Subcutaneous adipose tissue (tissue), 4 donors: ENCODE results near the gene ZFPM1. TPM values are rescaled to one million over a fixed set of nuclear protein-coding genes. Genes with fewer than 3 reads are reported as not detected.

ENCODE experiments used
- CTCF ChIP-seq: fragments of 450-650 bp; IDR thresholded peaks from one replicate; pipeline ENCODE4 v1.5.1; 2016; ENCODE audit warnings: low read depth, mild to moderate bottlenecking, control low read depth, antibody characterized with exemption, moderate library complexity
- total RNA-seq, 4 donors: library from RNA; depleted of rRNA; stranded (reverse); fragments of >200 nt; gene quantifications; one replicate each; pipeline ENCODE4 v1.1.0, GENCODE V29; 2016

Gene ZFPM1
- total RNA-seq, 4 donors from 2014 or later, result 0.17 to 0.57 (median 0.44) TPM; not detected in 1

DNA sequence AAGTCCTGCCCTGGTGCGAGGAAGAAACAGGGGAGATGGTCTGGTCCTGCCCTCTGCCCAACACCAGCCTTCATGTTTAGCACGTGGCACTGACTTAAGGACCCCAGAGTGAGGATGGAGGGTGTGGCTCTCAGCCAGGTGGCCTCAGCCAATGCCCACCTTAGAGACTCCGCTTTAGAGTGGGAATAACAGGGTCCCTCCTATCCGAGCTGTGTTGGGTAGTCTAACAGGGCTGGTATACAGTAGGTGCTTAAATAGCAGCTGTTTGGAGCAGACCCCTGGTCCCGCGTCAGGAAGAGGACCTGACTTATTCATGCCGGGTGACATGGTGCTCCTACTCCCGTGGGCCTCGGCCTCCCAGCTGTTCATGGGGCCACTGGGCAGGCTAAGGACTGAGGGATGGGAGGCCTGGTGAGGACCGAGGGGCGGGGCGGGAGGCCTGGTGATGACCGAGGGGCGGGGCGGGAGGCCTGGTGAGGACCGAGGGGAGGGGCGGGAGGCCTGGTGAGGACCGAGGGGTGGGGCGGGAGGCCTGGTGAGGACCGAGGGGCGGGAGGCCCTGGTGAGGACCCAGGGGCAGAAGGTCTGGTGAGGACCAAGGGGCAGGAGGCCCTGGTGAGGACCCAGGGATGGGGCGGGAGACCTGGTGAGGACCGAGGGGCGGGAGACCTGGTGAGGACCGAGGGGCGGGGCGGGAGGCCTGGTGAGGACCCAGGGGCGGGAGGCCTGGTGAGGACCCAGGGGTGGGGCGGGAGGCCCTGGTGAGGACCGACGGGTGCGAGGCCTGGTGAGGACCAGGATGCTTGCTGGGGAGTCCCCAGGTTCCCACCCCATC, 7.6 kb downstream of the ZFPM1 start:
- no peak for TF ChIP-seq CTCF

- TF ChIP-seq CTCF, result no peak
Observed at GRCh38 chr16:88461331-88462269, 8.5 kb downstream of the ZFPM1 start.

- no peak for TF ChIP-seq CTCF
Observed at GRCh38 chr16:88462396-88462795, 9.3 kb downstream of the ZFPM1 start.

GRCh38 chr16:88463411-88463810, 10.3 kb downstream of the ZFPM1 start:
- TF ChIP-seq CTCF, result no peak

GRCh38 chr16:88464447-88465318, 11.6 kb downstream of the ZFPM1 start:
- no peak for TF ChIP-seq CTCF

DNA sequence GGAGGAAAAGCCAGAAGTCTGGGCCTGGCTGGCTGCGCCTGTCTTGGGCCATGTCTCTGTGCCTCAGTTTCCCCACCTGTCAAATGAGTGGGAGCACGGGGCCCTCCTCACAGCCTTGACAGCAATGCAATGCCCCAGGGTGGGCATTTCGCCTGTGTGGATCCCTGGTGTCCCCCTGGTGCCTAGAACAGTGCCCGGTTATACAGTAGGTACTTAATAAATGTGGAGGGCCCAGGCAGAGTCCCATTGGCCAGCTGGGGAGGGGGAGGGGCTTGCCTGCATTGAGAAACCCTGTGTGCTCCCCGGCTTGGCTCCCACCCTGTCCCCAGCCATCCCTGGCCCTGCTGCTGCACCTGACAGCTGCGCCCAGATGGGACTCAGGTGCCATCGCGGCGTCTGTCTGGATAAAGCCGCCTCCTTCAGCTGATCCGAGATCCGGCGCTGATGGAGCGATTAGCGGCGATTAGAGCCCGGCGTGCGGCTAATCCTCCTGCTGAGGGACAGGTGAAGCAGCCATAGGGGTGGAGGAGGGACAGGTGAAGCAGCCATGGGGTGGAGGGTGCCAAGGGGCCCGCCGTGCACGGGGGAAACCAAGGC, 12.4 kb downstream of the ZFPM1 start:
- no peak for TF ChIP-seq CTCF
